MM.1S (cell line): ENCODE data around the gene OR2A5.

Experiments used
- EZH2 ChIP-seq: fragments of 300-600 bp; sonication (generic); optimal IDR thresholded peaks from 2 replicates; pipeline ENCODE3; 2017; ENCODE audit warnings: low read depth, mild to moderate bottlenecking, antibody characterized with exemption, low read length, mixed read lengths
- TF ChIP-seq, protein P1 (sequence below): fragments of 300-600 bp; sonication (generic); IDR thresholded peaks from 2 replicates; pipeline ENCODE4 v1.5.1; 2016; ENCODE audit warnings: antibody characterized with exemption, low read length, mixed read lengths

GRCh38 chr7:144000020-144000419 lies 48.7 kb upstream of the OR2A5 start, which contains the start of gene OR6B1:
- TF ChIP-seq, protein P1, sequence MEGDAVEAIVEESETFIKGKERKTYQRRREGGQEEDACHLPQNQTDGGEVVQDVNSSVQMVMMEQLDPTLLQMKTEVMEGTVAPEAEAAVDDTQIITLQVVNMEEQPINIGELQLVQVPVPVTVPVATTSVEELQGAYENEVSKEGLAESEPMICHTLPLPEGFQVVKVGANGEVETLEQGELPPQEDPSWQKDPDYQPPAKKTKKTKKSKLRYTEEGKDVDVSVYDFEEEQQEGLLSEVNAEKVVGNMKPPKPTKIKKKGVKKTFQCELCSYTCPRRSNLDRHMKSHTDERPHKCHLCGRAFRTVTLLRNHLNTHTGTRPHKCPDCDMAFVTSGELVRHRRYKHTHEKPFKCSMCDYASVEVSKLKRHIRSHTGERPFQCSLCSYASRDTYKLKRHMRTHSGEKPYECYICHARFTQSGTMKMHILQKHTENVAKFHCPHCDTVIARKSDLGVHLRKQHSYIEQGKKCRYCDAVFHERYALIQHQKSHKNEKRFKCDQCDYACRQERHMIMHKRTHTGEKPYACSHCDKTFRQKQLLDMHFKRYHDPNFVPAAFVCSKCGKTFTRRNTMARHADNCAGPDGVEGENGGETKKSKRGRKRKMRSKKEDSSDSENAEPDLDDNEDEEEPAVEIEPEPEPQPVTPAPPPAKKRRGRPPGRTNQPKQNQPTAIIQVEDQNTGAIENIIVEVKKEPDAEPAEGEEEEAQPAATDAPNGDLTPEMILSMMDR: no peak
- TF ChIP-seq EZH2: no peak
